Measurements from ENCODE around the gene OCRL.
A peak's percentile ranks its signal among the peaks of the same experiment; 100 is the strongest.

Gene OCRL

GRCh38 chrX:129637217-129638109 lies 97.4 kb downstream of the OCRL start:
- peak; percentile 22 to 67 for DNase-seq

- DNase-seq = no peak
These were observed 98.9 kb downstream of the OCRL start for GRCh38 chrX:129638917-129639316.

DNA sequence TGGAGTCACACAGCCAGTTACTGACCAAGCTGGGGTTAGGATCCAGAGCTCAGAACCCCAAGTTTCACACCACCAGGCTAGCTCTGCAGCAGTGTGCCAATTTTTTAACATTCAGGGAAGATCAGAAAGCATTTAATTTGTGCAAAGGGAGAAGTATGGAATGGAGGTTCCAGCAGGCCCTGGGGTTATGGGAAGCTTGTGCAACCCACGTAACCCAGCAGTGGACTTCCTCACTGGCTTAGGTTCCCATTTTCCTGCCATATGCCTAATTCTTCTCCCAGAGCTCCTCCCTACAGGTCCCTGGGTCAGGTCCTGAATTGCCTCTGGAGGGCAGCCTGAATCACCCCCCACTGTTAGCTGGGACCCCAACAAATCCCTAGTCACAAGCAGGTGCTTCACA lies 100.7 kb downstream of the OCRL start:
- no peak for DNase-seq

- no peak for DNase-seq
These were observed 101.4 kb downstream of the OCRL start for GRCh38 chrX:129641469-129641868.

DNA sequence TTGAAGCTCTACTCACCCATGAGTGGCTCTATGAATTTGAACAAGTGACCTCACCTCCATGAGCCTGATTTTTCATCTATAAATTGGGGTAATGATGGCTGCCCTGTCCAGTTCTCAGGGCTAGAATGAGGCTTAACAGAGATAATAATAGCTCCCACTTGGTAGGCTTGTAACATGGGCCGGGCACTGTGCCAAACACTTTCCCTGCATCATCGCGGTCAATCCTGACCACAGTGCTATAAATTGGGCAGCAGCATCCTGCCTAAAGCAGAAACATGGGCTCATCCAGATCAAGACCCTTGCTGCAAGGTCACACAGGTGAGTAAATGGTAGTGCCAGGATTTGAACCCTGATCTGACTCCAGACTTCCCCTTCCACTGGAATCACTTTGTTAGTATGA lies 101.9 kb downstream of the OCRL start:
- no peak for DNase-seq
